Adrenal gland (tissue), 5 donors: Measurements from ENCODE around the gene DSG2.

Source experiments
- CTCF ChIP-seq, 6 experiments: fragments of 450-650 bp in 4 of 6; fragments of 200-600 bp in 2 of 6; sonication (generic) in 1 of 6; IDR thresholded peaks; 1 replicate in 5 of 6; 2 replicates in 1 of 6; pipeline versions ENCODE4 v1.5.1 to v1.8.0; 2016 to 2021; ENCODE audit warnings: antibody characterized with exemption in 6 of 6, mild to moderate bottlenecking in 2 of 6, moderate library complexity in 1 of 6
- POLR2A ChIP-seq, 2 donors: fragments of 450-650 bp; IDR thresholded peaks; one replicate each; pipeline ENCODE4 v1.6.1; 2017; ENCODE audit warnings: antibody characterized with exemption in 2 of 2, mild to moderate bottlenecking in 2 of 2, moderate library complexity in 1 of 2
- donor health status: DM: no; HTN: no; CAD: no.

DNA sequence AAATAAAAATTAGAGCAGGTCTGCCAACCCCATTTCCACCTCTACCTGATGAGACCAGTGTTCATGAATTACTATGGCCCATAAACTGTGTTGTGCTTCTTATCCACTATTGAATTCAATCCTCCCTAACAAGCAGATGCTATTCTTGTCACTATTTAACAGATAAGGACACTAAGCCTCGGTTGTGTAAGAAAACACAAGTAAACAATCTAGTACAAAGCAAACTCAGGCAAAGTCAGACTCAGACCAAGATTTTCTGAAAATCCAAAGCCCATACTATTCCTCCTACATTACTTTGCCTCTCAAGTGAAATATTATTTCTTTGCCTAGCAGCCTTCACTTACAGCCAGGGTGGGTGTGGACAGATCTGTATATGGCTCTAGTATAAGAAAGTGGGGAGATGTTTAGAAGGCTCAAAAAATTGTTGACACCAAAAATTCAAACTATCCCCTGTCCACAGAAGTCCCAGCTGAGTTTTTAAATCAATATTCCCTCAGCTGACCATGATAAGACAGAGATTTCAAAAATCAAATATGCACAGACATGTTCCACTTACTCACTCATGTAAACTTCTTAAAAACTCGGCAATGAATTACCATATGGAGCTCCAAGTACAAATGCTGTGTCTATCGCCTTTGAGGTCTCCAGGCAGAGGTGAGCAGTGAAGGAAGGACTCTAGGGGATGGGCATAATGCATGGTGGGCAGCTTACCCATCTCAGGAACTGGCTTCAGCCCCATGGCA lies 77.7 kb downstream of the DSG2 start:
- no peak for TF ChIP-seq POLR2A (IDR thresholded peaks at IDR 0.05)
- no peak for TF ChIP-seq CTCF (IDR thresholded peaks at IDR 0.05)
